ENCODE data around the gene ILF2. TPM values are rescaled to one million over a fixed set of nuclear protein-coding genes. Genes with fewer than 3 reads are reported as not detected.
A peak's percentile ranks its signal among the peaks of the same experiment; 100 is the strongest.

Gene ILF2
- total and polyA plus RNA-seq, 7 donors, result 59.8 to 166 (median 88.3) TPM

DNA sequence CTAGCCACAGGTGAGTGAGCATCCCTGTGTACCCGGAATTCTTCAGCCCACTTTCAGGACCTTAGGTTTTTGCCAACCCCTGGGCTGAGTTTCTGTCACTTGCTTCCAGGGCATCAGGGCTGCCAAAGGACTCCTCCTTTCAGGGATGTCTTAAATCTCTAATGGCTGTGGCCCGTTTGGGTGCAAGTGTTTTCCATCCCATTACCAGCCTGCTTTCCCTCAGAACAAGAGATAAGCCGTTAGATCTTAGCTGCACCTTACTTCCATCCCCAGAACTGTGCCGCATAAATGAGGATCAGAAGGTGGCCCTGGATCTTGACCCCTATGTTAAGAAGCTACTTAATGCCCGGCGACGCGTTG lies 11.6 kb downstream of the ILF2 start:
- no peaks in the 10 kb centered on the region for H3K9me3 ChIP-seq
- peak overlapping the region; percentile 58 to 73 (median 67) for H3K4me3 ChIP-seq
- H3K27me3 ChIP-seq, result no peaks in the 10 kb centered on the region
- H3K27ac ChIP-seq, result peak overlapping the region; percentile 92 to 94 (median 93)
- TF ChIP-seq EP300 (IDR thresholded peaks at IDR 0.05) (no peak), POLR2AphosphoS5 (IDR thresholded peaks at IDR 0.05) (no peak), POLR2A (IDR thresholded peaks at IDR 0.05) (no peak)
- TF ChIP-seq, protein P1, sequence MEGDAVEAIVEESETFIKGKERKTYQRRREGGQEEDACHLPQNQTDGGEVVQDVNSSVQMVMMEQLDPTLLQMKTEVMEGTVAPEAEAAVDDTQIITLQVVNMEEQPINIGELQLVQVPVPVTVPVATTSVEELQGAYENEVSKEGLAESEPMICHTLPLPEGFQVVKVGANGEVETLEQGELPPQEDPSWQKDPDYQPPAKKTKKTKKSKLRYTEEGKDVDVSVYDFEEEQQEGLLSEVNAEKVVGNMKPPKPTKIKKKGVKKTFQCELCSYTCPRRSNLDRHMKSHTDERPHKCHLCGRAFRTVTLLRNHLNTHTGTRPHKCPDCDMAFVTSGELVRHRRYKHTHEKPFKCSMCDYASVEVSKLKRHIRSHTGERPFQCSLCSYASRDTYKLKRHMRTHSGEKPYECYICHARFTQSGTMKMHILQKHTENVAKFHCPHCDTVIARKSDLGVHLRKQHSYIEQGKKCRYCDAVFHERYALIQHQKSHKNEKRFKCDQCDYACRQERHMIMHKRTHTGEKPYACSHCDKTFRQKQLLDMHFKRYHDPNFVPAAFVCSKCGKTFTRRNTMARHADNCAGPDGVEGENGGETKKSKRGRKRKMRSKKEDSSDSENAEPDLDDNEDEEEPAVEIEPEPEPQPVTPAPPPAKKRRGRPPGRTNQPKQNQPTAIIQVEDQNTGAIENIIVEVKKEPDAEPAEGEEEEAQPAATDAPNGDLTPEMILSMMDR (IDR thresholded peaks at IDR 0.05), result no peak
- DNase-seq, result no peak
- H3K4me1 ChIP-seq, result peaks cover 0 to 14% (median 11%) of the 10 kb centered on the region in 4 donors
- intact Hi-C loops (cut with DNase I), result loop anchor here (2.0 to 5.0 kb wide), 2 partner anchors 24 to 87 kb away; partner anchors contain the start of gene CHTOP
- peaks cover 30 to 41% (median 31%) of the 10 kb centered on the region in 4 donors for H3K36me3 ChIP-seq
- 23 to 41% methylated on average over 8 of the region's 8 CpGs for WGBS, 2 donors

DNA sequence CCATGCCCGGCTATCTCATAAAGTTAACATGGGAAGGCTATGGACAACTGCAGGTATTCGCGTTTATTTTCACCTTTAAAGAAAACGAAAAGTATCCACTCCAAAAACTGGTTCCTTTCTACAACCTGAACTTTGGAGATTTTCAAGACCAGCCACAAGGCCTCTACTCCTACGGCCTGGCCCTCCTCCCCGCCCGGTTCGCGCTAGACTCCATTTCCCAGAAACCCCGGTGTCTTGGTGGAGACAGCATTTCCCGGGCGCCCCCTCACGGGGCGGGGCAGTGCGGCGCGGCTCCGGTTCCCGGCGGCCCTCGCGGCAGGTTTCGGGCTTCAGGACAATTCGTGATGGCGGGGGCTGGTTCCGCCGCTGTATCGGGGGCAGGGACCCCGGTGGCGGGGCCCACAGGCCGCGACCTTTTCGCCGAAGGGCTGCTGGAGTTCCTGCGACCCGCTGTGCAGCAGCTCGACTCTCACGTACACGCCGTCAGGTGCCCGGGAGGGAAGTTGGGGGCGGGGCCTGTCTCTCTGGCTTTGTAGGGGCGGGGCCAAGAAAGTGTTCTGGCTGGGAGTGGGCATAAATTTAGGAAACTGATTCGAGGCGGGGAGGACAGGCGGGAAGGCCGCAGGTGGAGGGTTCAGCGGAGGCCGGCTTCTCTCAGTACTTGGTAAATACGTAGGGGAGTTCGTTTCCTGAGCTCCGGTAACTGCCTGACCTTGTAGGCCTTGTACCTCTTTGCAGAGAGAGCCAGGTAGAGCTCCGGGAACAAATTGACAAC lies 12.2 kb downstream of the ILF2 start, which contains the start of gene SNAPIN:
TSS of gene SNAPIN (plus strand) at position 304 of the 775 bp plus-strand sequence. CDS start at position 345, 41 bp downstream.
- intact Hi-C loops (cut with DNase I), result loop anchor here (2.0 to 5.0 kb wide), 2 partner anchors 24 to 86 kb away; partner anchors contain the start of gene CHTOP
- Histone ChIP-seq H3K27me3 (no peaks in the 10 kb centered on the region), H3K4me3 (peak within 1 kb of the TSS; percentile 58 to 73 (median 67)), H3K27ac (peak within 1 kb of the TSS; percentile 92 to 94 (median 93)), H3K9me3 (no peaks in the 10 kb centered on the region), H3K4me1 (peaks cover 0 to 14% (median 11%) of the 10 kb centered on the region in 4 donors), H3K36me3 (peaks cover 24 to 36% (median 25%) of the 10 kb centered on the region in 4 donors)
- WGBS, 2 donors, result 2% methylated on average over 53 of the region's 53 CpGs
- peak in 1 of 4 donors; percentile 39 for TF ChIP-seq EP300 (IDR thresholded peaks at IDR 0.05)
- peak; percentile 51 to 53 for TF ChIP-seq POLR2A (IDR thresholded peaks at IDR 0.05)
- peak; percentile 66 to 86 (median 80) for TF ChIP-seq POLR2AphosphoS5 (IDR thresholded peaks at IDR 0.05)
- TF ChIP-seq, protein P1 (IDR thresholded peaks at IDR 0.05), result peak in 1 of 4 experiments; percentile 16
- DNase-seq, result peak; percentile 96

DNA sequence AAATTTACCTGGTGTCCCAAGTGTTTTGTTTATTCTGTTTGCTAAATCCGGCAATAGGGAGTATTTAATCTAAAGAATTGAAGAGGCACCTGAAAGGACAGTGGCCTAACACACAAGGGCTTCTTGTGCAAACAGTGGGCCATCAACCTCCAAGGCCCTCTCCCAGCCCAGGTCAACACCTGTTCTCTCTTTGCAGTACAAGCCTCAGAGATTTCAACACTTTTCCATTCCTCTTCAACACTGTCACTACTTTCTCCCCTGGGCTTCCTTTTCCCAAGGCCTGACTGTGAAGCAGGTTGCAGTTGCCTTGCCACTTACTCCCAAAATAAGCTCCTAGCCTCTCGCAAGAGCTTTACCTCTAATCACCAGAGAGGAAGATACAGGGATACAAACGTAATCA lies 15.5 kb downstream of the ILF2 start:
- no peak overlapping the region for H3K27ac ChIP-seq
- DNase-seq, result peak; percentile 19

DNA sequence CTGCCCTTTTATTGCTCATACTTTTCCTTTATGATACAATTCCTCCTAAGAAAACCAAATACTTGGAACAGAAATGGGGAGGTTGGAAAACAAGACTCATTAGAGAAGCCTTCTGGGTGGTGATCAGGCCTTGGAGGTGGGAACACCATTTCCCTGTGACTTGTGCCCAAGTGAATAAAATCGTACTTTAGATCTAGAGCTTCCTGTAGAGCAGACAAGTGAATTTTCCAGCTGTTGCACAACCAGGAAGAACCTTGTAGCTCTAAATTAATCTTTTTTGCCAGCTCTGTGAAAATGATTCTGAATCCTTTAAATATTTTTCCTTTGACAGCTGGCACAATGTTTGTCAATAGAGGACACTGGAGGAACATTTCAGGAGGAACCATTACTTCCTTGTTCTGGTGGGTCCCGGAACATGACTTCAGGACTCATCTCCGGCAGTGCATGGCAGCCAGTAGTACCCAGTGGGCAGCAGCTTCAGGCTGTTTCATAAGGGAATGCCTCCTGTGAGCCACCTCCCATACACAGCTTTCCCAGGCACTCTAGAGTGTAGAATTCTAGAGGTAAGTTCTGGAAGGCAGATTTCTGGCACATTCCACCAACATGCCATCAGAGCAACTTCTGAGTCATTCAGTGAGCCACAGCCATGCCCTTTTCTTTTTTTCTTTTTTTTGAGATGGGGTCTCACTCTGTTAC lies 17.8 kb downstream of the ILF2 start:
- intact Hi-C loops (cut with DNase I), result no loop called here
- TF ChIP-seq POLR2A (IDR thresholded peaks at IDR 0.05) (no peak), POLR2AphosphoS5 (IDR thresholded peaks at IDR 0.05) (no peak), EP300 (IDR thresholded peaks at IDR 0.05) (no peak)
- TF ChIP-seq, protein P1 (IDR thresholded peaks at IDR 0.05), result no peak
- Histone ChIP-seq H3K27ac (peak overlapping the region in 2 of 4 donors; percentile 5 to 51), H3K4me3 (no peak overlapping the region), H3K4me1 (peaks cover 0 to under 1% (median 0%) of the 10 kb centered on the region in 4 donors), H3K27me3 (no peaks in the 10 kb centered on the region), H3K36me3 (no peaks in the 10 kb centered on the region), H3K9me3 (no peaks in the 10 kb centered on the region)
- WGBS, 2 donors, result 33 to 67% methylated on average over 3 of the region's 3 CpGs
- DNase-seq, result peak; percentile 64

More for the DNA sequence above, 15.5 kb downstream of the ILF2 start:
- WGBS, 2 donors, result 89 to 90% methylated on average over 3 of the region's 3 CpGs
- intact Hi-C loops (cut with DNase I), result loop anchor here (5.0 kb wide), 1 partner anchor 83 kb away; no protein-coding TSS in a partner anchor
- Histone ChIP-seq H3K4me1 (peaks cover 0 to 14% (median 11%) of the 10 kb centered on the region in 4 donors), H3K9me3 (no peaks in the 10 kb centered on the region), H3K27me3 (no peaks in the 10 kb centered on the region), H3K36me3 (peaks cover 0 to 3% (median 0%) of the 10 kb centered on the region in 4 donors), H3K4me3 (no peak overlapping the region)
- TF ChIP-seq POLR2A (IDR thresholded peaks at IDR 0.05) (no peak), POLR2AphosphoS5 (IDR thresholded peaks at IDR 0.05) (no peak), EP300 (IDR thresholded peaks at IDR 0.05) (no peak)
- TF ChIP-seq, protein P1 (IDR thresholded peaks at IDR 0.05), result no peak
